ENCODE measurements around the gene CADM4. TPM values are rescaled to one million over a fixed set of nuclear protein-coding genes. Genes with fewer than 3 reads are reported as not detected.
"Not testable (repeated sequence)": the region's sequence is repeated elsewhere in the genome, so short reads cannot be mapped to it uniquely, and the experiment has no call there.

Gene CADM4
- total RNA-seq, 4 donors from 2014 or later: 31.6 to 67.9 (median 46.9) TPM

- DNase-seq (ENCODE audit: extremely low spot score): no peak
- no peaks in the 10 kb centered on the region for H3K4me1 ChIP-seq
- no peaks in the 10 kb centered on the region for H3K36me3 ChIP-seq
- TF ChIP-seq, protein P1, sequence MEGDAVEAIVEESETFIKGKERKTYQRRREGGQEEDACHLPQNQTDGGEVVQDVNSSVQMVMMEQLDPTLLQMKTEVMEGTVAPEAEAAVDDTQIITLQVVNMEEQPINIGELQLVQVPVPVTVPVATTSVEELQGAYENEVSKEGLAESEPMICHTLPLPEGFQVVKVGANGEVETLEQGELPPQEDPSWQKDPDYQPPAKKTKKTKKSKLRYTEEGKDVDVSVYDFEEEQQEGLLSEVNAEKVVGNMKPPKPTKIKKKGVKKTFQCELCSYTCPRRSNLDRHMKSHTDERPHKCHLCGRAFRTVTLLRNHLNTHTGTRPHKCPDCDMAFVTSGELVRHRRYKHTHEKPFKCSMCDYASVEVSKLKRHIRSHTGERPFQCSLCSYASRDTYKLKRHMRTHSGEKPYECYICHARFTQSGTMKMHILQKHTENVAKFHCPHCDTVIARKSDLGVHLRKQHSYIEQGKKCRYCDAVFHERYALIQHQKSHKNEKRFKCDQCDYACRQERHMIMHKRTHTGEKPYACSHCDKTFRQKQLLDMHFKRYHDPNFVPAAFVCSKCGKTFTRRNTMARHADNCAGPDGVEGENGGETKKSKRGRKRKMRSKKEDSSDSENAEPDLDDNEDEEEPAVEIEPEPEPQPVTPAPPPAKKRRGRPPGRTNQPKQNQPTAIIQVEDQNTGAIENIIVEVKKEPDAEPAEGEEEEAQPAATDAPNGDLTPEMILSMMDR (IDR thresholded peaks at IDR 0.05): no peak
- TF ChIP-seq POLR2AphosphoS5 (IDR thresholded peaks at IDR 0.05) (no peak), POLR2A (IDR thresholded peaks at IDR 0.05; ENCODE audit: low read depth) (no peak), EP300 (IDR thresholded peaks at IDR 0.05) (no peak)
- intact Hi-C loops (cut with DNase I): no loop called here
- H3K27ac ChIP-seq (replicated peaks in 1 of 4): no peak overlapping the region
- H3K4me3 ChIP-seq: no peak overlapping the region
- 97% methylated on average over 2 of the region's 2 CpGs for WGBS
- no peaks in the 10 kb centered on the region for H3K27me3 ChIP-seq
- no peaks in the 10 kb centered on the region for H3K9me3 ChIP-seq
Observed at GRCh38 chr19:43683905-43684304, 44.3 kb upstream of the CADM4 start.

DNA sequence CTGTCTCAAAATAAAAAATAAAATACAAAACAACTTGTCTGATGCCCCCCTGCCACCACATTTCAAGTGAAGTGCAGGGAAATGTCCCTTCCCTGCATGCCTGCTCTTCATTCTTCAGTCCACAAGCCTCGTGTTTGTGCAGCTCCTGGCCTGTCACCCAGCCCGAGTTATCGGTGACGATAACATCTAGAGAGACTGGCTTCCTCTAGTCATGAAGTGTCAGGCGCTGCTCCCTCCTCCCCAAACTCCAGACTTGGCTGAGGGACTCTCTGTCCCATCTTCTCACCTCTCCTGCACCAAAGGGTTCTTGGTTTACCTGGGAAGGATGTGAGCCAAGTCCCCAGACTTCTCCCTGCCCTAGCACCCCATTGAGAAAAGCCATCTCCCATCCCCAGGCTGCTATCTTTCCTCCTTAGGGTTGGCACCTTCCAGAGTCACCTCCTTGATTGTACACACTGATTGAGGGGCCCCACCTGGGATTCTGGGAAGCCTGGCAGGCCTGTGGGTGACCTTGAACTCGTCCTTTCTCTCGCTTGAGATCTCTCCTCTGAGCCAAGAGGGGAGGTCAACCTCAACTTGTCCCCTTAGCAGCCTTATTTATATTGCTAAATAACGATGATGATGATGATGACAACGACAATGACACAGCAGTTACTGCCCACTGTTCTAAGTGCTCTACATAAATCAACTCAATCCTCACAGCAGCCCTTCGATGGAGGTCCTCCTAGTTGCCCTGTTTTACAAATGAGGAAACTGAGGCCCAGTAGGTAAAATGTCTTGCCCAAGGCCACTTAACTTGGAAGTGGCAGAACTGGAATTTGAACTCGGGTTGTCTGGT, 43.4 kb upstream of the CADM4 start:
- H3K4me3 ChIP-seq: no peak overlapping the region
- WGBS: 61% methylated on average over 11 of the region's 11 CpGs
- H3K27ac ChIP-seq (replicated peaks in 1 of 4): no peak overlapping the region
- DNase-seq (ENCODE audit: extremely low spot score): no peak
- peaks cover 0 to 4% (median 0%) of the 10 kb centered on the region in 4 donors for H3K4me1 ChIP-seq
- intact Hi-C loops (cut with DNase I): no loop called here
- H3K36me3 ChIP-seq: no peaks in the 10 kb centered on the region
- H3K27me3 ChIP-seq: no peaks in the 10 kb centered on the region
- no peaks in the 10 kb centered on the region for H3K9me3 ChIP-seq
- TF ChIP-seq EP300 (IDR thresholded peaks at IDR 0.05): no peak
- TF ChIP-seq, protein P1 (IDR thresholded peaks at IDR 0.05): no peak
- no peak for TF ChIP-seq POLR2A (IDR thresholded peaks at IDR 0.05; ENCODE audit: low read depth)
- no peak for TF ChIP-seq POLR2AphosphoS5 (IDR thresholded peaks at IDR 0.05)

DNA sequence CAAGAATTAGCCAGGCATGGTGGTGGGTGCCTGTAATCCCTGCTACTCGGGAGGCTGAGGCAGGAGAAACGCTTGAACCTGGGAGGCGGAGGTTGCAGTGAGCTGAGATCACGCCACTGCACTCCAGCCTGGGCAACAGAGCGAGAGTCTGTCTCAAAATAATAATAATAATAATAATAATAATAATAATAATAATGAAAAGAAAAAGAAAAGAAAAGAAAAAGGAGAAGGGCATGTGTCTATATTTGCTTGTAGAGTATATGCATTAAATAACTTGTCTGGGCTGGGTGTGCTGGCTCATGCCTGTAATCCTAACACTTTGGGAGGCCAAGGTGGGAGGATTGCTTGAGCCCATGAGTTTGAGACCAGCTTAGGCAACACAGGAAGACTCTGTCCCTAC, 42.6 kb upstream of the CADM4 start:
- H3K4me1 ChIP-seq; intact Hi-C loops (cut with DNase I); H3K27ac ChIP-seq (replicated peaks in 1 of 4); DNase-seq (ENCODE audit: extremely low spot score); H3K27me3 ChIP-seq; H3K4me3 ChIP-seq; H3K36me3 ChIP-seq; H3K9me3 ChIP-seq: not testable (repeated sequence)
- WGBS: 91% methylated on average over 5 of the region's 5 CpGs

- intact Hi-C loops (cut with DNase I): no loop called here
- H3K4me3 ChIP-seq: no peak overlapping the region
- no peaks in the 10 kb centered on the region for H3K9me3 ChIP-seq
- no peaks in the 10 kb centered on the region for H3K27me3 ChIP-seq
- DNase-seq (ENCODE audit: extremely low spot score): no peak
- H3K4me1 ChIP-seq: peaks cover 0 to 4% (median 0%) of the 10 kb centered on the region in 4 donors
- 77% methylated on average over 5 of the region's 5 CpGs for WGBS
- H3K36me3 ChIP-seq: no peaks in the 10 kb centered on the region
- TF ChIP-seq, protein P1 (IDR thresholded peaks at IDR 0.05): no peak
- TF ChIP-seq POLR2A (IDR thresholded peaks at IDR 0.05; ENCODE audit: low read depth) (no peak), POLR2AphosphoS5 (IDR thresholded peaks at IDR 0.05) (no peak), EP300 (IDR thresholded peaks at IDR 0.05) (no peak)
- no peak overlapping the region for H3K27ac ChIP-seq (replicated peaks in 1 of 4)
Observed at GRCh38 chr19:43681821-43682220, 42.2 kb upstream of the CADM4 start.

- intact Hi-C loops (cut with DNase I): no loop called here
- H3K36me3 ChIP-seq: no peaks in the 10 kb centered on the region
- H3K4me3 ChIP-seq: no peak overlapping the region
- H3K4me1 ChIP-seq: peaks cover 0 to 4% (median 0%) of the 10 kb centered on the region in 4 donors
- DNase-seq (ENCODE audit: extremely low spot score): no peak
- TF ChIP-seq EP300 (IDR thresholded peaks at IDR 0.05) (no peak), POLR2AphosphoS5 (IDR thresholded peaks at IDR 0.05) (no peak)
- 85% methylated on average over 11 of the region's 11 CpGs for WGBS
- no peak overlapping the region for H3K27ac ChIP-seq (replicated peaks in 1 of 4)
- no peaks in the 10 kb centered on the region for H3K9me3 ChIP-seq
- H3K27me3 ChIP-seq: no peaks in the 10 kb centered on the region
Observed at GRCh38 chr19:43678512-43679261, 39.0 kb upstream of the CADM4 start.

Data from esophagus muscularis mucosa (tissue), 4 donors.